Gastroesophageal sphincter (tissue), 3 donors: ENCODE data around the gene PTBP3.

Experiments
- CTCF ChIP-seq, 4 experiments: fragments of 200-600 bp in 2 of 4; fragments of 450-650 bp in 2 of 4; sonication (generic) in 1 of 4; IDR thresholded peaks; one replicate each; pipeline ENCODE4 v1.5.1; 2017 to 2019; ENCODE audit warnings: antibody characterized with exemption in 4 of 4, mild to moderate bottlenecking in 2 of 4, moderate library complexity in 2 of 4
- EP300 ChIP-seq: sonication (generic); formaldehyde crosslinking; IDR thresholded peaks from one replicate; pipeline ENCODE4 v1.6.1; 2017; ENCODE audit warnings: antibody characterized with exemption, mild to moderate bottlenecking
- POLR2A ChIP-seq, 2 donors: fragments of 450-650 bp; IDR thresholded peaks; one replicate each; pipeline ENCODE4 v1.6.1; 2017; ENCODE audit warnings: antibody characterized with exemption in 2 of 2, mild to moderate bottlenecking in 2 of 2, moderate library complexity in 1 of 2
- POLR2AphosphoS5 ChIP-seq: sonication (generic); formaldehyde crosslinking; IDR thresholded peaks from one replicate; pipeline ENCODE4 v1.6.1; 2017; ENCODE audit warnings: antibody characterized with exemption

- TF ChIP-seq CTCF (IDR thresholded peaks at IDR 0.05) (no peak), POLR2A (IDR thresholded peaks at IDR 0.05) (no peak), EP300 (no peak), POLR2AphosphoS5 (no peak)
Measured at GRCh38 chr9:112295174-112295573, 38.2 kb downstream of the PTBP3 start.
